Prostate gland (tissue), 2 donors: ENCODE measurements around the gene VIPR2. TPM values are rescaled to one million over a fixed set of nuclear protein-coding genes. Genes with fewer than 3 reads are reported as not detected.
A peak's percentile ranks its signal among the peaks of the same experiment; 100 is the strongest.

Experiments used
- DNase-seq: peaks from one replicate; pipeline ENCODE4 v3.0.0-alpha.2; 2019; ENCODE audit warnings: low spot score
- H3K27ac ChIP-seq, 2 donors: fragments of 200-600 bp; sonication (generic); 2 replicates each; pipeline ENCODE4 v1.5.1; 2017 to 2019
- H3K27me3 ChIP-seq: fragments of 200-600 bp; sonication (generic); replicated peaks from 2 replicates; pipeline ENCODE4 v1.5.1; 2019; ENCODE audit not compliant: insufficient read depth
- H3K36me3 ChIP-seq, 2 donors: fragments of 200-600 bp; sonication (generic); 1 replicate in 1 of 2; 2 replicates in 1 of 2; pipeline versions ENCODE4 v1.5.1 to v1.8.1; 2017 to 2019
- H3K4me1 ChIP-seq: fragments of 200-600 bp; sonication (generic); replicated peaks from 2 replicates; pipeline ENCODE4 v1.5.1; 2019
- H3K4me3 ChIP-seq, 2 donors: fragments of 200-600 bp; sonication (generic); 2 replicates each; pipeline ENCODE4 v1.5.1; 2017 to 2019
- H3K9me3 ChIP-seq: fragments of 200-600 bp; sonication (generic); 2 replicates; pipeline ENCODE4 v1.5.1; 2017
- POLR2A ChIP-seq: fragments of 450-650 bp; IDR thresholded peaks from one replicate; pipeline ENCODE4 v1.6.1; 2016; ENCODE audit warnings: antibody characterized with exemption, mild to moderate bottlenecking
- POLR2AphosphoS5 ChIP-seq: sonication (generic); formaldehyde crosslinking; IDR thresholded peaks from one replicate; pipeline ENCODE4 v1.6.1; 2017; ENCODE audit warnings: antibody characterized with exemption
- WGBS: methylation state at CpG from one replicate; pipeline ENCODE4 v1.1.5; 2018; 5-methylcytosine and 5-hydroxymethylcytosine counted together
- intact Hi-C: fragments of 100-400 bp; cut with DNase I; formaldehyde crosslinking; loops from one replicate; pipeline ENCODE4 v1.14.2; 2022
- total RNA-seq, 2 donors: library from RNA; depleted of rRNA; stranded (reverse); fragments of >200 nt; gene quantifications; one replicate each; pipeline ENCODE4 v1.1.0, GENCODE V29; 2016
- TF ChIP-seq, protein P1 (sequence below), 4 experiments: fragments of 200-600 bp in 2 of 4; fragments of 450-650 bp in 2 of 4; sonication (generic) in 2 of 4; IDR thresholded peaks; 1 replicate in 3 of 4; 2 replicates in 1 of 4; pipeline ENCODE4 v1.5.1; 2016 to 2019; ENCODE audit warnings: antibody characterized with exemption in 4 of 4, mild to moderate bottlenecking in 2 of 4, moderate library complexity in 2 of 4

Gene VIPR2
- total RNA-seq, 2 donors from 2014 or later = 1.0 to 13.5 TPM

DNA sequence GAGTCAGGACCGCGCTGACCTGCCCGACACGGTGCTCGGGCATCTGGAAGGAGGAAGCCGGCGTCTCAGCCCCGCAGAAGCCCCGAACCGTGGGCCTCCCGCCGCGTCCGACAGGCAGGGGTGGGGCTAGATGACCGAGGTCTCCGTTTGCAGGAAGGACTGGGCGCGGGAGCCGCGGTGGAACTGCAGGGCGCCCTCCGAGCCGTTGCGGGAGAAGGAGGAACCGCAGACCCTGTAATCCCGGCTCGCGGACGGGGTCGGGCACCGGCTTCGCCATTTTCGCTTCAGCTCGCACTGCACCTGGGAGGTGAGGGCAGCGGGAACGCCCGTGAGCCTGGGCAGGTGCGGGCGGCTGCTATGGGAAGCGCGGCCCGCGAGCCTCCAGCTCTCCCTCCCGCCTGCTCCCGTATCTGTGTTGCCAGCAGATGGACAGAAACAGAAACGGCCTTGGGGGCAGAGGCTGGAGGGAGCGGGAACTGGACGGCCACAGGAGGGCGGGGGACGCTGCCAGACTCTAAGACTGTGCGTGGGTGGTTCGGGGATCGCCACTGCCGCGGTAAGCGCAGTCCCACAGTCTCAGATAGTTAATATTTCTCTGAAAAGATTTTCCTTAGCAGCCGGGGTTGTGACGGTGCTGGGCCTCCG, 114.1 kb downstream of the VIPR2 start:
- TF ChIP-seq, protein P1, sequence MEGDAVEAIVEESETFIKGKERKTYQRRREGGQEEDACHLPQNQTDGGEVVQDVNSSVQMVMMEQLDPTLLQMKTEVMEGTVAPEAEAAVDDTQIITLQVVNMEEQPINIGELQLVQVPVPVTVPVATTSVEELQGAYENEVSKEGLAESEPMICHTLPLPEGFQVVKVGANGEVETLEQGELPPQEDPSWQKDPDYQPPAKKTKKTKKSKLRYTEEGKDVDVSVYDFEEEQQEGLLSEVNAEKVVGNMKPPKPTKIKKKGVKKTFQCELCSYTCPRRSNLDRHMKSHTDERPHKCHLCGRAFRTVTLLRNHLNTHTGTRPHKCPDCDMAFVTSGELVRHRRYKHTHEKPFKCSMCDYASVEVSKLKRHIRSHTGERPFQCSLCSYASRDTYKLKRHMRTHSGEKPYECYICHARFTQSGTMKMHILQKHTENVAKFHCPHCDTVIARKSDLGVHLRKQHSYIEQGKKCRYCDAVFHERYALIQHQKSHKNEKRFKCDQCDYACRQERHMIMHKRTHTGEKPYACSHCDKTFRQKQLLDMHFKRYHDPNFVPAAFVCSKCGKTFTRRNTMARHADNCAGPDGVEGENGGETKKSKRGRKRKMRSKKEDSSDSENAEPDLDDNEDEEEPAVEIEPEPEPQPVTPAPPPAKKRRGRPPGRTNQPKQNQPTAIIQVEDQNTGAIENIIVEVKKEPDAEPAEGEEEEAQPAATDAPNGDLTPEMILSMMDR (IDR thresholded peaks at IDR 0.05) = peak in 3 of 4 experiments; percentile 8 to 54 (median 12)
- TF ChIP-seq POLR2A = no peak
- peak overlapping the region; percentile 27 to 32 for H3K4me3 ChIP-seq
- intact Hi-C loops = no loop called here
- 6% methylated on average over 54 of the region's 59 CpGs for WGBS
- DNase-seq = no peak
- peak overlapping the region; percentile 45 to 59 for H3K27ac ChIP-seq
- H3K9me3 ChIP-seq = no peaks in the 10 kb centered on the region
- no peaks in the 10 kb centered on the region for H3K36me3 ChIP-seq
- peaks cover 3% of the 10 kb centered on the region for H3K4me1 ChIP-seq
- H3K27me3 ChIP-seq = no peaks in the 10 kb centered on the region

DNA sequence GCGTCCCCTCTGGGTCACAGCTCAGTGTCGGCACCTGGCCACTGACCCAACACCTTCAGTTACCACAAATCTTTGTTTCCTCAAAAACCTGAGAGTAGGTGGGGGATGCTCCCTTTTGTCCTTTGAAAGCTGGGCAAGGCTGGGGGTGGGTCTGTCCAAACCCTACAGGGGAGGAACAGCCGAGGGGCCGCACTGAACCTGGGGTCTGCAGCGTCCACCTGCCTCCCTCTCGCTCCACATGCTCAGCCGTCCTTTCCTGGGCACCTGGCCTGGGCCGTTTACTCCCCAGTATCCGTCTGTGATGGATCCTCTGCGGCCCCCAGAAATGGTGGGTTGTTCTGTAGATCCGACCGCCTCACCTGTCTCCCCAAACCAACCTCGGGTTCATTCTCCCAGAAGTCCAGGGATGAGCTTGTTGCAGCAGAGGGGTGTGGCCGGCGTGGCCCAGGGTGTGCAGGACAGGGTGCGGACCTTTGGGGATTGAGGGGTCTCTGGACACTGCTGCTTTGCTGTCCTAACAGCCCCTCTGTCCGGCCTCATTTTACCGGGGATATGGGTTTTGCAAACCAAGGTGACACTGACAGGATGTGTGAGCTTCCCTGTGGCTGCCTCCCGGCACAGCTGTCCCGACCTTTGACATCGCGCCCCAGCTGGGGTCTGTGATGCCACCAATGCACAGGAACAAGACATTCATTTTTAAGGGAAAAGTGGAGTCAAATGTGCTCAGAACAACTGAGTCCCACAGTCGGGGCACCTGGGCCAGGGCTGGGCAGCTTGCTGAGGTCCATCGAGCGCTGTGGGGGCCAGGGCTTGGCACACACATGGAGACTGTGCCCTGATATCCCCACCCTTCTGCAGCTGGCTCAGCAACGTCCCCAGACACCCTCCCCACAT, 115.9 kb downstream of the VIPR2 start:
- no peak for TF ChIP-seq POLR2AphosphoS5
- TF ChIP-seq POLR2A = no peak
- TF ChIP-seq, protein P1 (IDR thresholded peaks at IDR 0.05) = no peak
- 90% methylated on average over 26 of the region's 26 CpGs for WGBS
- H3K4me3 ChIP-seq = no peak overlapping the region
- no peaks in the 10 kb centered on the region for H3K36me3 ChIP-seq
- H3K27me3 ChIP-seq = no peaks in the 10 kb centered on the region
- intact Hi-C loops = no loop called here
- peak; percentile 4 for DNase-seq
- no peaks in the 10 kb centered on the region for H3K9me3 ChIP-seq
- H3K27ac ChIP-seq = no peak overlapping the region
- H3K4me1 ChIP-seq = peaks cover 3% of the 10 kb centered on the region

DNA sequence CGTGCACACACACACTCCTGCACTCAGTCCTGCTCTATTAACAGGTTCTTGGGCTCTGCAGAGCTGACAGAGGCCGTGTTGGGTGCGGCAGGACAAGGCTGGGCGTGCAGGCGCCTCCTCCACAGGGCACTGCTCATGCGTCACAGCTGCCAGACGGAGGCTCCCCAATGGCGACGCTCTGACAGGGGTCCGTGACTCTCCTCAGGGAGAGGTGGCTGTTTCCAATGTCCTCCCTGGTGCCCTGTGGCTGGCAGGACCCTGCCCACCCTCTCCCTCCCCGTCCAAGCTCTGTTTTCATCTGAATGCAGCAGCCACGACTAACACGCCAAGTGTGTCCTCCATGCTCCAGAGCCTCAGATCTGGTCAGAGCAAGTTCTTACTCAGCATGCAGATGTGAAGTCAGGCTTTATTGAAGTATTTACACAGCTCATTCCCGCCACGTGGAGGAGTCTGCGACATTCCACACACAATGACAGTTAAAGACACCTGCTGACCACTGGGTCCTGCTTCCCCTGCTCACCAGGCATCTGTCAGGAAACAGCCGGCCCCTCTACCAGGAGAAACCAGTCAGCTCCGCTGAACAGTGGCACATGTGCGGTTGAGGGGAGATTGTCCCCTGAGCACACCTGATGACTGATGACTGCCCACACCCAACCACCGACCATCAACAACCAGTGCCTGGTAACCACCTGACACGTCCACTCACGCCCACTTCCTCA, 116.7 kb downstream of the VIPR2 start:
- no peaks in the 10 kb centered on the region for H3K36me3 ChIP-seq
- TF ChIP-seq POLR2A = peak; percentile 17
- TF ChIP-seq, protein P1 (IDR thresholded peaks at IDR 0.05) = no peak
- TF ChIP-seq POLR2AphosphoS5 = peak; percentile 20
- peaks cover 3% of the 10 kb centered on the region for H3K4me1 ChIP-seq
- H3K27ac ChIP-seq = no peak overlapping the region
- H3K9me3 ChIP-seq = no peaks in the 10 kb centered on the region
- peak; percentile 46 for DNase-seq
- 40% methylated on average over 22 of the region's 22 CpGs for WGBS
- peak overlapping the region in 1 of 2 donors; percentile 15 for H3K4me3 ChIP-seq
- no peaks in the 10 kb centered on the region for H3K27me3 ChIP-seq
- intact Hi-C loops = no loop called here

DNA sequence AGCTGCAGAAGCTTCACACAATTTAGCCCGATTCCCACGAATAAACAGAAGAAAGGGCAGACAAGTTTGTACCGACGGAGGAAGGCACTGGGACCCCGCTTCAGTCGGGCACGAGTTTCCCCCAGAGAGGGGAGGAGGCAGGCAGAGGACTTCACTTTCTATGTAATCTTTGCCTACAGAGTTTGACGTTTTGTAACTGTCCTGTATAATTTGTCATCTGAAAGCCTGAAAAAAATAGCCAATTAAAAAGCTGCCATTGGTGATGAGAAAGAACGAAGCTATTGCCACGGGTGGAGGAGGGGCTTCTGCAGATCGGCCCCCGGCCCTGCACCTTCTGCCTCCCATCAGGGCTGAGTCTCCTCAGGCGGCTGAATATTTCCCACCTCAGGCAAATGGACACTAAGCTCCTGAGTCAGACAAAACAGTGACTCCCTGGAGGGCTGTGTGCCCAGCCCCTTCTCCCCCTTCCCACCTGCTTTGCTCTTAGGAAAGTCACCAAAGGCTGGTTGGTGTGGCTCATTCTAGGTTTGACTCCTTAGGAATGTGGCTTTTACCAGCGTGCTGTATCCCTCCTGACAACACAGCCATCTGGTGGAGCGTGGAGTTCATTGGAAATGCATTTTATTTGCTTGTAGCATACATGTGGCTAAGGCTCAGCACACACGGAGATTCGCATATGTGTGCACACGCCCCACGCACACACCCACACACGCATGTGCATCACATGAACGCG, 117.4 kb downstream of the VIPR2 start:
- DNase-seq = no peak
- H3K36me3 ChIP-seq = no peaks in the 10 kb centered on the region
- H3K27me3 ChIP-seq = no peaks in the 10 kb centered on the region
- no peak for TF ChIP-seq POLR2A
- TF ChIP-seq, protein P1 (IDR thresholded peaks at IDR 0.05) = no peak
- TF ChIP-seq POLR2AphosphoS5 = no peak
- H3K4me1 ChIP-seq = peaks cover 3% of the 10 kb centered on the region
- H3K4me3 ChIP-seq = peak overlapping the region in 1 of 2 donors; percentile 15
- no peak overlapping the region for H3K27ac ChIP-seq
- intact Hi-C loops = no loop called here
- WGBS = 47% methylated on average over 22 of the region's 22 CpGs
- no peaks in the 10 kb centered on the region for H3K9me3 ChIP-seq
